Thoracic aorta (tissue), 2 donors: Measurements from ENCODE around the gene NRCAM. TPM values are rescaled to one million over a fixed set of nuclear protein-coding genes. Genes with fewer than 3 reads are reported as not detected.
"Not testable (repeated sequence)": the region's sequence is repeated elsewhere in the genome, so short reads cannot be mapped to it uniquely, and the experiment has no call there.

ENCODE experiments used
- ATAC-seq: fragments of 150-250 bp; one replicate; pipeline ENCODE4 v1.8.0; 2017; ENCODE audit warnings: low read depth; ENCODE audit not compliant: insufficient number of reproducible peaks, low FRiP score
- DNase-seq: peaks from one replicate; pipeline ENCODE4 v3.0.0-alpha.2; 2020; ENCODE audit warnings: low spot score
- H3K27ac ChIP-seq, 2 donors: fragments of 200-600 bp; sonication (generic); 1 replicate in 1 of 2; 2 replicates in 1 of 2; pipeline ENCODE4 v1.5.1; 2016; ENCODE audit warnings: mild to moderate bottlenecking in 2 of 2, moderate library complexity in 2 of 2
- H3K27me3 ChIP-seq: fragments of 200-600 bp; sonication (generic); replicated peaks from 2 replicates; pipeline ENCODE4 v1.6.0; 2016; ENCODE audit warnings: mild to moderate bottlenecking; ENCODE audit not compliant: insufficient read depth
- H3K36me3 ChIP-seq: fragments of 200-600 bp; sonication (generic); one replicate; pipeline ENCODE4 v1.5.1; 2016
- H3K4me1 ChIP-seq, 2 donors: fragments of 200-600 bp; sonication (generic); 1 replicate in 1 of 2; 2 replicates in 1 of 2; pipeline versions ENCODE4 v1.5.1 to v1.6.0; 2016; ENCODE audit warnings: low read depth in 2 of 2, mild to moderate bottlenecking in 1 of 2; ENCODE audit not compliant: control insufficient read depth in 1 of 2
- H3K4me3 ChIP-seq: fragments of 200-600 bp; sonication (generic); 2 replicates; pipeline ENCODE4 v1.5.1; 2016; ENCODE audit warnings: mild to moderate bottlenecking
- H3K9me3 ChIP-seq: fragments of 200-600 bp; sonication (generic); 2 replicates; pipeline ENCODE4 v1.5.1; 2016
- total RNA-seq, 2 donors: library from RNA; depleted of rRNA; stranded (reverse); fragments of >200 nt; gene quantifications; one replicate each; pipeline versions ENCODE4 v1.1.0 to v1.2.3, GENCODE V29; 2016
- TF ChIP-seq, protein P1 (sequence below): fragments of 200-600 bp; sonication (generic); IDR thresholded peaks from one replicate; pipeline ENCODE4 v1.5.1; 2019; ENCODE audit warnings: antibody characterized with exemption

The NRCAM gene
- total RNA-seq, 2 donors from 2014 or later, result 2.4 to 3.3 TPM

DNA sequence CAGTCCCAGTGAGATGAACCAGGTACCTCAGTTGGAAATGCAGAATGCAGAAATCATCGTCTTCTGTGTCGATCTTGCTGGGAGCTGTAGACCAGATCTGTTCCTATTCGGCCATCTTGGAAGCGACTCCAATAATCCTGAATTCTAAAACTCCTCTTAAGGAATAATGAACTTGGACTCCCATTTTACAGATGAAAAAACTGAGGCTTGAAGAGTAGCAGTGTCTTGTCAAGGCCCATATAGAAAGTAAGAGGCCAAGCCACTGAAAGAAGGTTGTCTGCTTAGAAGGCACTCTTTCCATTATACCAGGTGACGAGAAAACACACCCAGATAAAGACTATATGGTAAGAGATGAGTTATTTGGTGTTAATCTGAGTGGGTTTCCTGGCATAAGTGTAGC, 177.5 kb downstream of the NRCAM start:
- Histone ChIP-seq H3K9me3 (no peaks in the 10 kb centered on the region), H3K36me3 (no peaks in the 10 kb centered on the region), H3K4me3 (no peak overlapping the region), H3K27me3 (no peaks in the 10 kb centered on the region), H3K27ac (no peak overlapping the region), H3K4me1 (no peaks in the 10 kb centered on the region)
- ATAC-seq, result no peak
- TF ChIP-seq, protein P1, sequence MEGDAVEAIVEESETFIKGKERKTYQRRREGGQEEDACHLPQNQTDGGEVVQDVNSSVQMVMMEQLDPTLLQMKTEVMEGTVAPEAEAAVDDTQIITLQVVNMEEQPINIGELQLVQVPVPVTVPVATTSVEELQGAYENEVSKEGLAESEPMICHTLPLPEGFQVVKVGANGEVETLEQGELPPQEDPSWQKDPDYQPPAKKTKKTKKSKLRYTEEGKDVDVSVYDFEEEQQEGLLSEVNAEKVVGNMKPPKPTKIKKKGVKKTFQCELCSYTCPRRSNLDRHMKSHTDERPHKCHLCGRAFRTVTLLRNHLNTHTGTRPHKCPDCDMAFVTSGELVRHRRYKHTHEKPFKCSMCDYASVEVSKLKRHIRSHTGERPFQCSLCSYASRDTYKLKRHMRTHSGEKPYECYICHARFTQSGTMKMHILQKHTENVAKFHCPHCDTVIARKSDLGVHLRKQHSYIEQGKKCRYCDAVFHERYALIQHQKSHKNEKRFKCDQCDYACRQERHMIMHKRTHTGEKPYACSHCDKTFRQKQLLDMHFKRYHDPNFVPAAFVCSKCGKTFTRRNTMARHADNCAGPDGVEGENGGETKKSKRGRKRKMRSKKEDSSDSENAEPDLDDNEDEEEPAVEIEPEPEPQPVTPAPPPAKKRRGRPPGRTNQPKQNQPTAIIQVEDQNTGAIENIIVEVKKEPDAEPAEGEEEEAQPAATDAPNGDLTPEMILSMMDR, result no peak
- DNase-seq, result no peak

DNA sequence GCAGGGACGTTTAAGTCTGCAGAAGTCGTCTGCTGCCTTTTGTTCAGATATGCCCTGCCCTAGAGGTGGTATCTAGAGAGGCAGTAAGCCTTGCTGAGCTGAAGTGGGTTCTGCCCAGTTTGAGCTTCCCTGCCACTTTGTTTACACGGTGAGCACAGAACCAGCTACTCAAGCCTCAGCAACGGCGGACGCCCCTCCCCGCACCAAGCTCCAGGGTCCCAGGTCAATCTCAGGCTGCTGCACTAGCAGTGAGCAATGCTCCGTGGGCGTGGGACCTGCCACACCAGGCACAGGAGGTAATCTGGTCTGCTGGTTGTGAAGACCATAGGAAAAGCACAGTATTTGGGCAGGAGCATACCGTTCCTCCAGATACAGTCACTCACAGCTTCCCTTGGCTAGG, 178.0 kb downstream of the NRCAM start:
- no peak overlapping the region for H3K4me3 ChIP-seq
- ATAC-seq (no peak), DNase-seq (no peak)
- no peaks in the 10 kb centered on the region for H3K9me3 ChIP-seq
- no peaks in the 10 kb centered on the region for H3K36me3 ChIP-seq
- TF ChIP-seq, protein P1, result no peak
- H3K27ac ChIP-seq, result no peak overlapping the region
- H3K27me3 ChIP-seq, result no peaks in the 10 kb centered on the region
- H3K4me1 ChIP-seq, result no peaks in the 10 kb centered on the region

DNA sequence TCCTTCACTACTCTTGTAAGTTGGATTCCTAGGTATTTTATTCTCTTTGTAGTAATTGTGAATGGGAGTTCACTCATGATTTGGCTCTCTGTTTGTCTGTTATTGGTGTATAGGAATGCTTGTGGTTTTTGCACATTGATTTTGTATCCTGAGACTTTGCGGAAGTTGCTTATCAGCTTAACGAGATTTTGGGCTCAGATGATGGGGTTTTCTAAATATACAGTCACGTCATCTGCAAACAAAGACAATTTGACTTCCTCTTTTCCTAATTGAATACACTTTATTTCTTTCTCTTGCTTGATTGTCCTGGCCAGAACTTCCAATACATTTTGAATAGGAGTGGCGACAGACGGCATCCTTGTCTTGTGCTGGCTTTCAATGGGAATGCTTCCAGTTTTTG, 181.8 kb downstream of the NRCAM start:
- not testable (repeated sequence) for H3K4me1 ChIP-seq, H3K4me3 ChIP-seq, H3K9me3 ChIP-seq, DNase-seq, H3K36me3 ChIP-seq, H3K27ac ChIP-seq, ATAC-seq, H3K27me3 ChIP-seq

DNA sequence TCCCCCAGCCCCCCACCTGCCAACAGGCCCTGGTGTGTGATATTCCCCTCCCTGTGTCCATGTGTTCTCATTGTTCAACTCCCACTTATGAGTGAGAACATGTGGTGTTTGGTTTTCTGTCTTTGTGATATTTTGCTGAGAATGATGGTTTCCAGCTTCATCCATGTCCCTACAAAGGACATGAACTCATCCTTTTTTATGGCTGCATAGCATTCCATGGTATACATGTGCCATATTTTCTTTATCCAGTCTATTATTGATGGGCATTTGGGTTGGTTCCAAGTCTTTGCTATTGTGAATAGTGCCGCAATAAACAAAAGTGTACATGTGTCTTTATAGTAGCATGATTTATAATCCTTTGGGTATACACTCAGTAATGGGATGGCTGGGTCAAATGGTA, 183.3 kb downstream of the NRCAM start:
- ATAC-seq, result not testable (repeated sequence)

GRCh38 chr7:108270385-108271015, 185.7 kb downstream of the NRCAM start:
- DNase-seq (no peak), ATAC-seq (no peak)
- no peaks in the 10 kb centered on the region for H3K9me3 ChIP-seq
- H3K36me3 ChIP-seq, result no peaks in the 10 kb centered on the region
- no peaks in the 10 kb centered on the region for H3K27me3 ChIP-seq
- TF ChIP-seq, protein P1, result no peak
- H3K27ac ChIP-seq, result no peak overlapping the region
- H3K4me3 ChIP-seq, result no peak overlapping the region
- no peaks in the 10 kb centered on the region for H3K4me1 ChIP-seq

More for the DNA sequence above, 183.3 kb downstream of the NRCAM start:
- H3K36me3 ChIP-seq, H3K4me3 ChIP-seq, H3K4me1 ChIP-seq, H3K27ac ChIP-seq, DNase-seq, H3K27me3 ChIP-seq, H3K9me3 ChIP-seq: not testable (repeated sequence)

GRCh38 chr7:108268200-108268820, 187.9 kb downstream of the NRCAM start:
- Histone ChIP-seq H3K4me3 (no peak overlapping the region), H3K27ac (no peak overlapping the region), H3K4me1 (no peaks in the 10 kb centered on the region), H3K9me3 (no peaks in the 10 kb centered on the region), H3K36me3 (no peaks in the 10 kb centered on the region), H3K27me3 (no peaks in the 10 kb centered on the region)
- ATAC-seq, result no peak
- DNase-seq, result no peak
- TF ChIP-seq, protein P1, result no peak
